Neural progenitor cell (in vitro differentiated cells): ENCODE data around the gene CHMP6.

Source experiments
- EZH2phosphoT487 ChIP-seq: fragments of 200-600 bp; sonication (generic); IDR thresholded peaks from 2 replicates; pipeline ENCODE4 v1.6.1; 2017; ENCODE audit warnings: antibody characterized with exemption
- TF ChIP-seq, protein P1 (sequence below): fragments of 200-600 bp; sonication (generic); IDR thresholded peaks from 2 replicates; pipeline ENCODE4 v1.5.1; 2017; ENCODE audit warnings: antibody characterized with exemption, mild to moderate bottlenecking

DNA sequence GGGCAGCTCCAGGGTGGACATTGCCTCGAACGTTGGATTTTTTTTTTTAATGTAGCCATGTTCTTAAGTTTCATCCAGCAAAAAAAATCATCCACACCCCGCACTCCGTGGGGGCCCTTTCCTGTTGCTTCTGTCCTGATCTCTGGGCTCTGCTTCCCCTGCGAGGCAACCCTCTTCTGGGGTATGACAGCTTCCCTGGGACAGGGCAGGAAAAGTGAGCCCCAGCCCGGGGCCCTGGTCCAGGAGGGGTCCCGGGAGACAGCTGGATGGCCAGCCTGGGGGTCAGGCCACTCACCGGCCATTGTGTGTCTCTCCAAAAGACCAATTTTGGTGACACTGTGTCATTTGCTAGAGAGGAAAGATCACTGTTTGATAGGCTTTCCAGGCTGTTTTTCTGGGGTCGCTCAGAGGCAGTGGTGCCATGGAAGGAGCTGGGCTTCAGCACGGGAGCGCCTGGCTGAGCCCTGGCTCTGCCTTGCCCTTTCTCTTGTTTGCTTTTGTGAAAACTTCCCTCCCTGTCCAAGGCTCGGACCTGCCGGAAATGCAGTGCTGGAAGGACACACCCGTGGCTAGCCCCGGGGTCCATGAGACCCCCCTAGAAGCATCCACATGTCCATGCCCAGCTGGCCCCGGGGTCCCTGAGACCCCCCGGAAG, 41.0 kb upstream of the CHMP6 start:
- TF ChIP-seq, protein P1, sequence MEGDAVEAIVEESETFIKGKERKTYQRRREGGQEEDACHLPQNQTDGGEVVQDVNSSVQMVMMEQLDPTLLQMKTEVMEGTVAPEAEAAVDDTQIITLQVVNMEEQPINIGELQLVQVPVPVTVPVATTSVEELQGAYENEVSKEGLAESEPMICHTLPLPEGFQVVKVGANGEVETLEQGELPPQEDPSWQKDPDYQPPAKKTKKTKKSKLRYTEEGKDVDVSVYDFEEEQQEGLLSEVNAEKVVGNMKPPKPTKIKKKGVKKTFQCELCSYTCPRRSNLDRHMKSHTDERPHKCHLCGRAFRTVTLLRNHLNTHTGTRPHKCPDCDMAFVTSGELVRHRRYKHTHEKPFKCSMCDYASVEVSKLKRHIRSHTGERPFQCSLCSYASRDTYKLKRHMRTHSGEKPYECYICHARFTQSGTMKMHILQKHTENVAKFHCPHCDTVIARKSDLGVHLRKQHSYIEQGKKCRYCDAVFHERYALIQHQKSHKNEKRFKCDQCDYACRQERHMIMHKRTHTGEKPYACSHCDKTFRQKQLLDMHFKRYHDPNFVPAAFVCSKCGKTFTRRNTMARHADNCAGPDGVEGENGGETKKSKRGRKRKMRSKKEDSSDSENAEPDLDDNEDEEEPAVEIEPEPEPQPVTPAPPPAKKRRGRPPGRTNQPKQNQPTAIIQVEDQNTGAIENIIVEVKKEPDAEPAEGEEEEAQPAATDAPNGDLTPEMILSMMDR, result no peak
- no peak for TF ChIP-seq EZH2phosphoT487
